ENCODE results near the gene TRIM2. TPM values are rescaled to one million over a fixed set of nuclear protein-coding genes. Genes with fewer than 3 reads are reported as not detected.

Gene TRIM2
- polyA plus RNA-seq, 1 experiment, result 31.3 TPM

DNA sequence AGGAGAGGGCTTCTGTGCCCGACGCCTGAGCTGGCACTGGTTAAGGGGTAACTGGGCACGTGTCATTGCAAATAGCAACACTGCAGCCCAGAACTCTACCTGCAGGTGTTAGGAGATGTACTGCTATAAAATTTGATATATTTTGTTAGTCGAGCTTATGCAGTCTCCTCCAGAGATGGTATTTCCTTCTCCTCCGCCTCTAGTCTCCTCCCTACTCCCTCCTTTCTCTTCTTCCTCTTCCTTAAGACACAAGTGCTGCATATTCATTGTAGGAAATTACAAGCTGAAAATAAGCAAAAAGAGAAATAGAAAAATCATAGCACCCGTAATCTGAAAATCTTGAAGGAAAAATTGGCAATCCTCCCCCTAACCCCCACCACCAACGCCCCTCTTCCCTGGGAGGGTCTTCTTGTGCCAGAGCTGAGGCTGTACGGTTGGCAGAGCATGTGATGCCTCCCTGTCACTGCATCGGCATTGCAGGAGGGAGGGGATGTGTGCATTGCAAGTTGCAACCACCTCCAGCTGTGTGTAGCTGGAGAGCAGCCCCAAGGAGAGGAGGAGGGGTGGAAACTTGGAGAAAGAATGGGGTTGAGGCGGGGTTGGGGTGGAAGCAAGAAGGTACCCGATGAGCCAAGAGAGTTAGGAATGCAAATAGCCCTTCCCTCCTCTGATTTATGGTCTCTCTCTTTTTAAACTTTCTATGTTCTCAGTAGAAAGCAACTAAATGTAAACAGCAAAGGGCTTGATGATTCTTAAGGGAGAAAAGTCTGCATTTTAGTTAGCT is 92.0 kb downstream of the TRIM2 start:
- peak; percentile 76 for DNase-seq (ENCODE audit: low read depth, low spot score)
- H3K9me3 ChIP-seq (ENCODE audit: control insufficient read depth, insufficient read depth, low read length), result peaks cover 17% of the 10 kb centered on the region
- peak overlapping the region; percentile 58 for H3K27ac ChIP-seq (ENCODE audit: low read depth, low read length)
- ChIA-PET POLR2A (interaction anchor here (0.7 kb wide), 1 partner anchor 151 kb away, joined by 3 read pairs; no protein-coding TSS in a partner anchor), CTCF (interaction anchor here (1.1 to 2.6 kb wide), 5 partner anchors 10 to 348 kb away, joined by 3 to 11 read pairs (median 4); no protein-coding TSS in a partner anchor)
- H3K27me3 ChIP-seq (ENCODE audit: control insufficient read depth, insufficient read depth, low read length), result no peaks in the 10 kb centered on the region
- TF ChIP-seq, protein P1, sequence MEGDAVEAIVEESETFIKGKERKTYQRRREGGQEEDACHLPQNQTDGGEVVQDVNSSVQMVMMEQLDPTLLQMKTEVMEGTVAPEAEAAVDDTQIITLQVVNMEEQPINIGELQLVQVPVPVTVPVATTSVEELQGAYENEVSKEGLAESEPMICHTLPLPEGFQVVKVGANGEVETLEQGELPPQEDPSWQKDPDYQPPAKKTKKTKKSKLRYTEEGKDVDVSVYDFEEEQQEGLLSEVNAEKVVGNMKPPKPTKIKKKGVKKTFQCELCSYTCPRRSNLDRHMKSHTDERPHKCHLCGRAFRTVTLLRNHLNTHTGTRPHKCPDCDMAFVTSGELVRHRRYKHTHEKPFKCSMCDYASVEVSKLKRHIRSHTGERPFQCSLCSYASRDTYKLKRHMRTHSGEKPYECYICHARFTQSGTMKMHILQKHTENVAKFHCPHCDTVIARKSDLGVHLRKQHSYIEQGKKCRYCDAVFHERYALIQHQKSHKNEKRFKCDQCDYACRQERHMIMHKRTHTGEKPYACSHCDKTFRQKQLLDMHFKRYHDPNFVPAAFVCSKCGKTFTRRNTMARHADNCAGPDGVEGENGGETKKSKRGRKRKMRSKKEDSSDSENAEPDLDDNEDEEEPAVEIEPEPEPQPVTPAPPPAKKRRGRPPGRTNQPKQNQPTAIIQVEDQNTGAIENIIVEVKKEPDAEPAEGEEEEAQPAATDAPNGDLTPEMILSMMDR (IDR thresholded peaks at IDR 0.05; ENCODE audit: low read depth, low read length), result no peak
- H3K4me3 ChIP-seq (ENCODE audit: low read depth, low read length), result 0 out of 2 replicates have a peak overlapping the region, but pooled peaks have one; percentile 11

DNA sequence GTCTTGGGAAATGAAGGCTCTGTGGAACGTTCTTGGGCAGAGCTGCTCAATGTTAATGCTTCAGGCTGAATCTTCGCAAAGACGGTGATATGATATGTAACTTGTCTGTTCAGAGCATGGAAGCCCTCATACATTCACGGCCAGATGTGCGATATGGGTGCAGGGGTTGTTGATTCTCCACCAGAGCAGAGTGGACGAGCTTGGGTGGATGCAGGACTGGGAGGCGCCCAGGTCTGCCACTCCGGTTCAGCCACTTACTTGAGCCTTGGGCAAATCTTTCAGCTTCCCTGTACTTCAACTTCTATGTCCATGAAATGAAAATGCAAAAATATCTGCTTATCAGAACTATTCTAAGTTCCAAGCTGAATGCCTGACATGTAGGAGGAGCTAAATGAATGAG is 92.9 kb downstream of the TRIM2 start:
- no peak overlapping the region for H3K4me3 ChIP-seq (ENCODE audit: low read depth, low read length)
- TF ChIP-seq, protein P1 (IDR thresholded peaks at IDR 0.05; ENCODE audit: low read depth, low read length), result no peak
- H3K9me3 ChIP-seq (ENCODE audit: control insufficient read depth, insufficient read depth, low read length), result peaks cover 17% of the 10 kb centered on the region
- no peak for DNase-seq (ENCODE audit: low read depth, low spot score)
- H3K27ac ChIP-seq (ENCODE audit: low read depth, low read length), result no peak overlapping the region
- ChIA-PET CTCF (interaction anchor here (0.8 to 2.6 kb wide), 6 partner anchors 11 to 347 kb away, joined by 3 to 11 read pairs (median 4); no protein-coding TSS in a partner anchor), POLR2A (interaction anchor here (0.6 to 1.1 kb wide), 2 partner anchors 17 to 74 kb away, joined by 3 to 4 read pairs; no protein-coding TSS in a partner anchor)
- H3K27me3 ChIP-seq (ENCODE audit: control insufficient read depth, insufficient read depth, low read length), result no peaks in the 10 kb centered on the region

- DNase-seq (ENCODE audit: low read depth, low spot score), result no peak
- ChIA-PET CTCF (interaction anchor here (0.6 to 2.3 kb wide), 4 partner anchors 103 to 168 kb away, joined by 3 to 11 read pairs (median 4); no protein-coding TSS in a partner anchor), POLR2A (no interaction called here)
- H3K27ac ChIP-seq (ENCODE audit: low read depth, low read length), result no peak overlapping the region
- no peaks in the 10 kb centered on the region for H3K27me3 ChIP-seq (ENCODE audit: control insufficient read depth, insufficient read depth, low read length)
- TF ChIP-seq, protein P1 (IDR thresholded peaks at IDR 0.05; ENCODE audit: low read depth, low read length), result no peak
- no peaks in the 10 kb centered on the region for H3K9me3 ChIP-seq (ENCODE audit: control insufficient read depth, insufficient read depth, low read length)
- no peak overlapping the region for H3K4me3 ChIP-seq (ENCODE audit: low read depth, low read length)
These were observed 106.5 kb downstream of the TRIM2 start for GRCh38 chr4:153310793-153311192.

DNA sequence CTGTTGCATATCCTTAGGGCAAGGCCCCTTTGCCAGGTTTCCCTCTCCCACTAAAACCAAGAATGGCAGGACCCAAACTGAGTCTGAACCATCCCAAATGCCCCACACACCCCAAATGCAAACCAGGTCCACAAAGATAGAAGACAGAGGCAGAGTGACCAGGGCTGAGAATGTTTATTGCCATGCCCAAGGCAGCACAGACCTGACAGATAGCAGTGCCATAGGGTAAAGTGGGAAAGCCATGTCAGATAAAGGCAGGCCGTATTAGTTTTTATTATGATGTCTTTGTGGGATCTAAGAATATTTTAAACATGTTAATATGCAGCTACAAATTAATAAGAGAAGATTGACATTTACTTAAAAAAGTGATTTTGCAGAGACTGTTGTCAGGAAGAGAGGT is 110.7 kb downstream of the TRIM2 start:
- CTCF ChIA-PET, result interaction anchor here (0.8 to 6.0 kb wide), 3 partner anchors 92 to 187 kb away, joined by 3 to 67 read pairs (median 4); no protein-coding TSS in a partner anchor
- TF ChIP-seq, protein P1 (IDR thresholded peaks at IDR 0.05; ENCODE audit: low read depth, low read length), result no peak
- Histone ChIP-seq H3K9me3 (ENCODE audit: control insufficient read depth, insufficient read depth, low read length) (no peaks in the 10 kb centered on the region), H3K4me3 (ENCODE audit: low read depth, low read length) (no peak overlapping the region), H3K27ac (ENCODE audit: low read depth, low read length) (no peak overlapping the region), H3K27me3 (ENCODE audit: control insufficient read depth, insufficient read depth, low read length) (no peaks in the 10 kb centered on the region)
- POLR2A ChIA-PET, result no interaction called here
- no peak for DNase-seq (ENCODE audit: low read depth, low spot score)

Data from AG04450 (cell line).